Transverse colon (tissue), 4 donors: ENCODE results near the gene LSR. TPM values are rescaled to one million over a fixed set of nuclear protein-coding genes. Genes with fewer than 3 reads are reported as not detected.

ENCODE experiments used
- DNase-seq: peaks from one replicate; pipeline ENCODE4 v3.0.0-alpha.2; 2019
- H3K27ac ChIP-seq, 4 donors: fragments of 200-600 bp; sonication (generic); 2 replicates each; pipeline ENCODE4 v1.5.1; 2016 to 2018; ENCODE audit warnings: inconsistent platforms in 4 of 4
- H3K27me3 ChIP-seq: fragments of 200-600 bp; sonication (generic); 2 replicates; pipeline ENCODE4 v1.5.1; 2017; ENCODE audit warnings: inconsistent platforms
- H3K36me3 ChIP-seq, 4 donors: fragments of 200-600 bp; sonication (generic); 2 replicates each; pipeline ENCODE4 v1.5.1; 2017 to 2019; ENCODE audit warnings: inconsistent platforms in 4 of 4
- H3K4me1 ChIP-seq, 4 donors: fragments of 200-600 bp; sonication (generic); 2 replicates each; pipeline ENCODE4 v1.5.1; 2017 to 2020; ENCODE audit warnings: inconsistent platforms in 4 of 4
- H3K4me3 ChIP-seq, 4 donors: fragments of 200-600 bp; sonication (generic); 1 replicate in 1 of 4; 2 replicates in 3 of 4; pipeline versions ENCODE4 v1.5.1 to v1.6.1; 2017 to 2019; ENCODE audit warnings: inconsistent platforms in 4 of 4
- H3K9me3 ChIP-seq, 2 donors: fragments of 200-600 bp; sonication (generic); 2 replicates each; pipeline ENCODE4 v1.5.1; 2017 to 2019; ENCODE audit warnings: inconsistent platforms in 2 of 2
- CTCF ChIP-seq, 5 experiments: fragments of 200-600 bp in 3 of 5; fragments of 450-650 bp in 2 of 5; sonication (generic) in 3 of 5; IDR thresholded peaks; 1 replicate in 2 of 5; 2 replicates in 3 of 5; pipeline ENCODE4 v1.5.1; 2016 to 2017; ENCODE audit warnings: antibody characterized with exemption in 5 of 5, inconsistent platforms in 3 of 5, mild to moderate bottlenecking in 2 of 5, moderate library complexity in 1 of 5
- EP300 ChIP-seq: sonication (generic); formaldehyde crosslinking; IDR thresholded peaks from one replicate; pipeline ENCODE4 v1.6.1; 2017; ENCODE audit warnings: antibody characterized with exemption, low read depth
- POLR2A ChIP-seq: fragments of 450-650 bp; IDR thresholded peaks from one replicate; pipeline ENCODE4 v1.6.1; 2016; ENCODE audit warnings: antibody characterized with exemption, mild to moderate bottlenecking, moderate library complexity
- POLR2AphosphoS5 ChIP-seq, 3 donors: sonication (generic); formaldehyde crosslinking; IDR thresholded peaks; one replicate each; pipeline ENCODE4 v1.6.1; 2016; ENCODE audit warnings: antibody characterized with exemption in 3 of 3
- WGBS, 2 donors: methylation state at CpG; one replicate each; pipeline ENCODE4 v1.1.5; 2018; ENCODE audit warnings: low coverage in 1 of 2; 5-methylcytosine and 5-hydroxymethylcytosine counted together
- in situ Hi-C, 4 donors: fragments of 200-750 bp; cut with MboI; loops; one replicate each; pipeline versions ENCODE4 v1.15.0 to v1.15.1; 2017; ENCODE audit warnings: low sequenced_read_pairs in 3 of 4, low pct_ligation_motif_present in 1 of 4, low pct_unique_long_range_greater_than_20kb in 1 of 4
- intact Hi-C: fragments of 100-400 bp; cut with DNase I; formaldehyde crosslinking; loops from one replicate; pipeline ENCODE4 v1.15.1; 2023; ENCODE audit warnings: low total_unique reads
- total RNA-seq, 4 donors: library from RNA; depleted of rRNA; stranded (reverse); fragments of >200 nt; gene quantifications; one replicate each; pipeline ENCODE4 v1.1.0, GENCODE V29; 2016

The LSR gene
- total RNA-seq, 4 donors from 2014 or later, result 124 to 484 (median 330) TPM

GRCh38 chr19:35204799-35205732, 43.7 kb upstream of the LSR start:
- peak; percentile 58 for DNase-seq
- H3K9me3 ChIP-seq, result no peaks in the 10 kb centered on the region
- TF ChIP-seq EP300 (no peak), POLR2AphosphoS5 (IDR thresholded peaks at IDR 0.05) (no peak), CTCF (IDR thresholded peaks at IDR 0.05) (no peak), POLR2A (no peak)
- WGBS, 2 donors, result 60 to 63% methylated on average over 6 to 13 of the region's 13 CpGs
- peak overlapping the region; percentile 37 to 70 (median 61) for H3K27ac ChIP-seq
- no peaks in the 10 kb centered on the region for H3K36me3 ChIP-seq
- H3K4me3 ChIP-seq, result no peak overlapping the region
- in situ Hi-C loops, result no loop called here
- H3K27me3 ChIP-seq, result no peaks in the 10 kb centered on the region
- peaks cover 0 to 26% (median 0%) of the 10 kb centered on the region in 4 donors for H3K4me1 ChIP-seq
- intact Hi-C loops, result no loop called here

GRCh38 chr19:35205733-35206323, 43.0 kb upstream of the LSR start:
- WGBS, 2 donors, result 67 to 75% methylated on average over 2 to 6 of the region's 6 CpGs
- in situ Hi-C loops, result no loop called here
- no peaks in the 10 kb centered on the region for H3K27me3 ChIP-seq
- no peak for TF ChIP-seq POLR2AphosphoS5 (IDR thresholded peaks at IDR 0.05)
- TF ChIP-seq EP300, result no peak
- TF ChIP-seq POLR2A, result no peak
- no peak for TF ChIP-seq CTCF (IDR thresholded peaks at IDR 0.05)
- peak overlapping the region; percentile 37 to 70 (median 61) for H3K27ac ChIP-seq
- H3K9me3 ChIP-seq, result no peaks in the 10 kb centered on the region
- H3K4me1 ChIP-seq, result peaks cover 0 to 26% (median 0%) of the 10 kb centered on the region in 4 donors
- no peak for DNase-seq
- no peak overlapping the region for H3K4me3 ChIP-seq
- H3K36me3 ChIP-seq, result no peaks in the 10 kb centered on the region
- intact Hi-C loops, result no loop called here

- peaks cover 0 to 31% (median 0%) of the 10 kb centered on the region in 4 donors for H3K4me1 ChIP-seq
- 7 to 27% methylated on average over 4 to 5 of the region's 5 CpGs for WGBS, 2 donors
- H3K27me3 ChIP-seq, result no peaks in the 10 kb centered on the region
- no peaks in the 10 kb centered on the region for H3K9me3 ChIP-seq
- peak; percentile 46 for DNase-seq
- H3K36me3 ChIP-seq, result no peaks in the 10 kb centered on the region
- intact Hi-C loops, result no loop called here
- peak overlapping the region; percentile 57 to 70 (median 61) for H3K27ac ChIP-seq
- TF ChIP-seq POLR2A (no peak), POLR2AphosphoS5 (IDR thresholded peaks at IDR 0.05) (peak in 1 of 3 donors; percentile 29), EP300 (no peak), CTCF (IDR thresholded peaks at IDR 0.05) (no peak)
- H3K4me3 ChIP-seq, result no peak overlapping the region
- in situ Hi-C loops, result no loop called here
Measured at GRCh38 chr19:35206379-35206778, 42.4 kb upstream of the LSR start.

GRCh38 chr19:35206855-35207254, 41.9 kb upstream of the LSR start:
- 79% methylated on average over 1 of the region's 1 CpG; no CpG with 5 or more reads in 1 of the 2 donors for WGBS, 2 donors
- no peak for TF ChIP-seq POLR2AphosphoS5 (IDR thresholded peaks at IDR 0.05)
- no peak for TF ChIP-seq POLR2A
- TF ChIP-seq CTCF (IDR thresholded peaks at IDR 0.05), result no peak
- no peak for TF ChIP-seq EP300
- intact Hi-C loops, result no loop called here
- Histone ChIP-seq H3K4me3 (no peak overlapping the region), H3K9me3 (no peaks in the 10 kb centered on the region), H3K27ac (peak overlapping the region; percentile 57 to 70 (median 61)), H3K36me3 (no peaks in the 10 kb centered on the region), H3K4me1 (peaks cover 0 to 34% (median 0%) of the 10 kb centered on the region in 4 donors), H3K27me3 (no peaks in the 10 kb centered on the region)
- in situ Hi-C loops, result no loop called here
- DNase-seq, result no peak
